Body of pancreas (tissue), 4 donors: ENCODE results near the gene SEC61A1.

Experiments
- POLR2A ChIP-seq, 3 donors: fragments of 450-650 bp; IDR thresholded peaks; one replicate each; pipeline ENCODE4 v1.6.1; 2016; ENCODE audit warnings: antibody characterized with exemption in 3 of 3, mild to moderate bottlenecking in 2 of 3
- TF ChIP-seq, protein P1 (sequence below), 7 experiments: fragments of 450-650 bp in 4 of 7; fragments of 200-600 bp in 3 of 7; sonication (generic) in 3 of 7; IDR thresholded peaks; one replicate each; pipeline ENCODE4 v1.5.1; 2016 to 2019; ENCODE audit warnings: antibody characterized with exemption in 7 of 7

DNA sequence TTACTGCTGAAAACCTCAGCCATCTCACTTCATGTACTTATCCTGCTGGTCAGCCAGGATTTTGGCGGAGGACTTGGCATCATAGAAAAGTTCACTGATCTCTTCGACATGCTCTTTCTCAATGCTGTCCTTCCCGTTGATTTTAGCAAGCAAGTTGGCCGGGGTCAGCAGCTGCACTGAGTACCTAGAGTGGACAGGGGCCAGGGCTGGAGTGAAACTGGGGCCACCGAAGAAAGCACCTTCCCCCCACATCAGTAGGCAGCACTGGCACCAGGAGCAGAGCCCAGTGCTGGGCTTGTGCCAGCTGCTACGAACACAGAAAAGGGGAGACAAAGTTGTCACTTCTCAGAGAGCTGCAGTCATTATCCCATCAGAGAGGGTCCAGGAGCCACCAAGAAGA lies 29.0 kb downstream of the SEC61A1 start:
- TF ChIP-seq, protein P1, sequence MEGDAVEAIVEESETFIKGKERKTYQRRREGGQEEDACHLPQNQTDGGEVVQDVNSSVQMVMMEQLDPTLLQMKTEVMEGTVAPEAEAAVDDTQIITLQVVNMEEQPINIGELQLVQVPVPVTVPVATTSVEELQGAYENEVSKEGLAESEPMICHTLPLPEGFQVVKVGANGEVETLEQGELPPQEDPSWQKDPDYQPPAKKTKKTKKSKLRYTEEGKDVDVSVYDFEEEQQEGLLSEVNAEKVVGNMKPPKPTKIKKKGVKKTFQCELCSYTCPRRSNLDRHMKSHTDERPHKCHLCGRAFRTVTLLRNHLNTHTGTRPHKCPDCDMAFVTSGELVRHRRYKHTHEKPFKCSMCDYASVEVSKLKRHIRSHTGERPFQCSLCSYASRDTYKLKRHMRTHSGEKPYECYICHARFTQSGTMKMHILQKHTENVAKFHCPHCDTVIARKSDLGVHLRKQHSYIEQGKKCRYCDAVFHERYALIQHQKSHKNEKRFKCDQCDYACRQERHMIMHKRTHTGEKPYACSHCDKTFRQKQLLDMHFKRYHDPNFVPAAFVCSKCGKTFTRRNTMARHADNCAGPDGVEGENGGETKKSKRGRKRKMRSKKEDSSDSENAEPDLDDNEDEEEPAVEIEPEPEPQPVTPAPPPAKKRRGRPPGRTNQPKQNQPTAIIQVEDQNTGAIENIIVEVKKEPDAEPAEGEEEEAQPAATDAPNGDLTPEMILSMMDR (IDR thresholded peaks at IDR 0.05) = no peak
- TF ChIP-seq POLR2A (IDR thresholded peaks at IDR 0.05) = no peak
